GM12865 (cell line): Measurements from ENCODE around the gene IGF1.

ENCODE experiments used
- DNase-seq: peaks from one replicate; pipeline ENCODE4 v3.0.0; 2010; ENCODE audit warnings: low read depth
- H3K4me3 ChIP-seq: 2 replicates; pipeline ENCODE4 v1.5.1; 2011; ENCODE audit warnings: mild to moderate bottlenecking, low read depth, low read length, control low read depth
- CTCF ChIP-seq: IDR thresholded peaks from 2 replicates; pipeline ENCODE4 v1.5.1; 2011; ENCODE audit warnings: low read length, control low read depth, low read depth, inconsistent platforms; ENCODE audit not compliant: insufficient read depth; ENCODE audit errors: missing control alignments

Gene IGF1

DNA sequence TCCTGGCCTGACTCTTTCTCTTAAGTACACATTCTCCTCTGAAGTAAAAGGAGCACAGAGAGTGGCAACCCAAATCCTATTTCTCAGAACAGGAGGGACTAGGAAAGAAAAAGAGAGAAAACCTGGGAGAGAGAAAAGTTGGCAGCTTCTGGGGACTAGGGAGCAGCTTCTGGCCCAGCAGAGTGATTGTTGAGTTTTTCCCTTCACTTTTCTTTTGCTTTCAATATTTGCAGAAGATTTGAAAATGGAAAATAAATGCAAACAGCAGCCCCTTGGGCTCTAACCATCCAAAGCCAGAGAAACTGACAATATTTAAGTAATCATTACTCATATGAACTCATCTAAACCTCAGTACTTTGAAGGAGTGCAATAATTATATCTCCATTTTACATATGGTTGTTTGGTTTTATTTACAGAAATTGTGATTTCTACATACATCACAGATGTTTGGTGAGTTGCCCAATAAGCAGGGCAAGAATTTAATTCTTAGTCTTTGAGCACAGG lies 28.8 kb upstream of the IGF1 start:
- TF ChIP-seq CTCF: no peak
- no peak for DNase-seq
- no peak overlapping the region for H3K4me3 ChIP-seq

- no peak overlapping the region for H3K4me3 ChIP-seq
- no peak for TF ChIP-seq CTCF
- no peak for DNase-seq
Measured at GRCh38 chr12:102508052-102508451, 27.7 kb upstream of the IGF1 start.

DNA sequence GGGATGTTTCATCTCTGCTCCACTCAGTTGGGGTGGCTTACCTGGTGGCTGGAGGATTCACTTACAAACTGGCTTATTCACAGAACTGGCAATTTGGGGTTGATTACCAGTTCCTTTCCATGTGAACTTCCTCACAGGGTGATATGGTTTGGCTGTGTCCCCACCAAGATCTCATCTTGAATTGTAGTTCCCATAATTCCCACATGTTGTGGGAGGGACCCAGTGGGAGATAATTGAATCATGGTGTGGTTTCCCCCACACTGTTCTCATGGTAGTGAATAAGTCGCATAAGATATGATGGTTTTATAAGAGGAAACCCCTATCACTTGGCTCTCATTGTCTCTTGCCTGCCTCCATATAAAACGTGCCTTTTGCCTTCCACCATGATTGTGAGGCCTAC lies 26.9 kb upstream of the IGF1 start:
- no peak for DNase-seq
- TF ChIP-seq CTCF: no peak
- no peak overlapping the region for H3K4me3 ChIP-seq

DNA sequence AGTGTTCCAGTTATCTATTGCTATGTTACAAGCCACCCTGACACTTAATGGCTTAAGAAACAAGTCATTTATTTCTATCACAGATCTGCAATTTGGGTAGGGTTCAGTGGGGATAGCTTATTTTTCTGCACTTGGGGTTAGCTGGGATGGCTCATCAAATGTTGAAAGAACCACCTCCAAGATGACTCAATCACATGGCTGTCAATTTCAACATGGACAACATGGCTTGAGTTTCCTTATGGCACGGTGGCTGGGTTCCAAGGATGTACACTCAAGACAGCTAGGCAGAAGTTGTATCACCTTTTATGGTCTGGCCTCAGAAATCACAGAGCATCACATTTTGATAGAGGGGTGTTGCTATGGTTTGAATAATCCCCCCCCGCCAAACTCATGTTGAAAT lies 24.5 kb upstream of the IGF1 start:
- no peak overlapping the region for H3K4me3 ChIP-seq
- no peak for DNase-seq
- no peak for TF ChIP-seq CTCF

DNA sequence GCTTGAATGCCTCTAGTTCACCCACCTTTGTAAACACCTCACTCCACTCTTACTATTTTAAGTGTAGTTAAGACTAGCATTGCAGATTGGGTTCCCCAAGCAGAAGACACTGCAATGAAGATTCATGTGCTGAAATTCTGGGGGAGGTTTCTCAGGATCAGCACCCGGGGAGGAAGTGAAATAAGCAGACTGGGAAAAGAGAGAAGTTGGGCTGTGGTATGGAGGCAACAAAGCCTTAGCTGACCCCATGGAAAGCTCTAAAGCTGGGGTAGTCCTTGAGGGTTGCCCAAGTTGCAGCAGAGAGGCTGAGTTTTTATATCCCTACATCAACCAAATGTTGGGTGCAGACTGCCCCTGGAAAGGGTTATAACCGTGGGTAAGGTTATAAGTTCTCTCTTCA lies 23.9 kb upstream of the IGF1 start:
- no peak for TF ChIP-seq CTCF
- no peak for DNase-seq
- no peak overlapping the region for H3K4me3 ChIP-seq

DNA sequence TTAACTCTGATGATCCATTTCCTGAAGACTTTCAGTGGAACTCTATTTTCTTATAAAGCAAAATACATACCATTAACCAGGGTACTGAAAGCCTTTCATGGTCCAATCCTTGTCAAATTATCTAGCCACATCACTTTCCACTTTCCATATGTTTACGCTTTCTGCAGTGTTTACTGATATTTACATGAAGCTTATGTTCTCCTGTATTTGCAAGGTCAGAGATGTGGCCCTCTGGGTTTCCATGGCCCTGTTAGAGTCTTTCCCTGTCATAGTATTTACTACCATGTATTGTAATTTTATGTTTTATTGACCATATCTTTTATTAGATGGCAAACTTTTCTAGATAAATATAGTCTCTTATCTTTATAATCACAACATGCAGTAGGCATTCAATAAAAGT lies 23.5 kb upstream of the IGF1 start:
- H3K4me3 ChIP-seq: no peak overlapping the region
- TF ChIP-seq CTCF: no peak
- no peak for DNase-seq

GRCh38 chr12:102503056-102503681 lies 22.8 kb upstream of the IGF1 start:
- TF ChIP-seq CTCF: no peak
- no peak overlapping the region for H3K4me3 ChIP-seq
- peak; percentile 35 for DNase-seq
